Measurements from ENCODE around the gene ATP2B3.

DNA sequence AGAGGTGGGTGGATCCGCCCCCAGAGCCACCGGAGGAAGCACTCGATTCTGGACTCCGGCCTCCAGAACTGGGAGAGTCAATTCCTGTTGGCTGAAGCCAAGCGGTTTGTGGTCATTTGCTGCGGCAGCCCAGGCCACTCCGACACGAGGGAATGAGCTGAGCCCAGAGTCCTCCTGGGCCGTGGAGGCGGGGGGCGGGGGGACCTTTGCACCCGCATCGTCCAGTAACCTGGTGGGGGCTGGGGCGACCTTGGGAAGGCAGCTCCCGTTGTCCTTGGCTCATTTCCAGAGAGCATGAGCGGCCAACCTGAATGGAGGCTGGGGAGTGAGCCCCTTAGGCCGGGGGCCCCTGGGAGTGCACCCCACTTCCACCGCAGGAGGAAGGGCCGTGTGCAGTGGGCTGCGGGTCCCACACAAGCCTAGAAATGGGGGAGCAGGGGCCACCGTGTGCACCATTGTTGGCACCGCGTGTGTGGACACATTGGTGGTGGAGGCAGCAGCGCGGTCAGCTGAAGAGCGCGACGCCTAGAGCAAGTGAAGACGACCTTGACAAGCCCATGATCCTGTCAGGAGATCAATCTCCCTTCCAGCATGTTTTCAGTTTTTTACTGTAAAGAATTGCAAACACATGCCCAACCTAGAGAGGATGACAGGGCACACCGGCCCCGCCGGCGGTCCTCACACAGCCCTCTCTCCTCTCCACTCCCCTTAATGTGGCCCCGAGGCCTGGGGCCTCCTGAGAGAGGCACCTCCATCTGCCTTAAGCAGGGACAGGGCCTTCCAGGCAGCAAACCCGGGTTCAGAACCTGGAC lies 109.6 kb downstream of the ATP2B3 start:
- no peak for TF ChIP-seq EZH2 (optimal IDR thresholded peaks at IDR 0.05; ENCODE audit: low read depth, low read length)
- TF ChIP-seq, protein P1, sequence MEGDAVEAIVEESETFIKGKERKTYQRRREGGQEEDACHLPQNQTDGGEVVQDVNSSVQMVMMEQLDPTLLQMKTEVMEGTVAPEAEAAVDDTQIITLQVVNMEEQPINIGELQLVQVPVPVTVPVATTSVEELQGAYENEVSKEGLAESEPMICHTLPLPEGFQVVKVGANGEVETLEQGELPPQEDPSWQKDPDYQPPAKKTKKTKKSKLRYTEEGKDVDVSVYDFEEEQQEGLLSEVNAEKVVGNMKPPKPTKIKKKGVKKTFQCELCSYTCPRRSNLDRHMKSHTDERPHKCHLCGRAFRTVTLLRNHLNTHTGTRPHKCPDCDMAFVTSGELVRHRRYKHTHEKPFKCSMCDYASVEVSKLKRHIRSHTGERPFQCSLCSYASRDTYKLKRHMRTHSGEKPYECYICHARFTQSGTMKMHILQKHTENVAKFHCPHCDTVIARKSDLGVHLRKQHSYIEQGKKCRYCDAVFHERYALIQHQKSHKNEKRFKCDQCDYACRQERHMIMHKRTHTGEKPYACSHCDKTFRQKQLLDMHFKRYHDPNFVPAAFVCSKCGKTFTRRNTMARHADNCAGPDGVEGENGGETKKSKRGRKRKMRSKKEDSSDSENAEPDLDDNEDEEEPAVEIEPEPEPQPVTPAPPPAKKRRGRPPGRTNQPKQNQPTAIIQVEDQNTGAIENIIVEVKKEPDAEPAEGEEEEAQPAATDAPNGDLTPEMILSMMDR (IDR thresholded peaks at IDR 0.05; ENCODE audit: low read length), result no peak
- TF ChIP-seq EZH2phosphoT487 (IDR thresholded peaks at IDR 0.05; ENCODE audit: low read length), result no peak
